Measurements from ENCODE around the gene LDHA. TPM values are rescaled to one million over a fixed set of nuclear protein-coding genes. Genes with fewer than 3 reads are reported as not detected.
A peak's percentile ranks its signal among the peaks of the same experiment; 100 is the strongest.

LDHA gene
- total and polyA plus RNA-seq, 9 of the 15 experiments (the other 6 are each of a cell fraction or from before 2014, with no cell fraction given), result 535 to 3,001 (median 926) TPM

- H3K9ac ChIP-seq (ENCODE audit: insufficient read depth in 1 of 2, low read depth in 2 of 2, low read length in 2 of 2), result no peak overlapping the region
- H3K36me3 ChIP-seq (ENCODE audit: control insufficient read depth, insufficient read depth, low read length), result peaks cover 17% of the 10 kb centered on the region; the same call in 2 of the 3 replicates
- CTCF ChIA-PET (ENCODE audit: low intra/inter-chr PET ratio), result no interaction called here
- H3K79me2 ChIP-seq (ENCODE audit: control insufficient read depth, insufficient read depth, low read length), result no peaks in the 10 kb centered on the region
- POLR2A ChIA-PET, result interaction anchor here (0.8 to 5.1 kb wide), 3 partner anchors 9 to 23 kb away, joined by 4 to 21 read pairs (median 5); partner anchors contain the start of gene LDHA
- H4K20me1 ChIP-seq (replicated peaks; ENCODE audit: control insufficient read depth, insufficient read depth, low read length), result no peaks in the 10 kb centered on the region
- intact Hi-C loops (cut with micrococcal nuclease), result no loop called here
- H3K4me2 ChIP-seq (ENCODE audit: insufficient read depth, low read length), result no peak overlapping the region
- no peak overlapping the region for H3K4me3 ChIP-seq
- DNase-seq (ENCODE audit: extremely low read depth in 1 of 4, low spot score in 3 of 4), result peak; percentile 18 to 57 (median 38)
- WGBS (ENCODE audit: insufficient coverage, low coverage, missing lambda C conversion rate), result 29% methylated on average over 2 of the region's 2 CpGs
- no peaks in the 10 kb centered on the region for H3K27me3 ChIP-seq (ENCODE audit: control insufficient read depth in 2 of 2, insufficient read depth in 2 of 2, low read length in 2 of 2)
- no peak overlapping the region; the same call in 1 of the 2 replicates for H2AFZ ChIP-seq (ENCODE audit: low read depth, low read length)
- no peaks in the 10 kb centered on the region for H3K9me1 ChIP-seq (ENCODE audit: control insufficient read depth, insufficient read depth, low read length)
- ATAC-seq, result peak; percentile 87
- in situ Hi-C loops (cut with MboI), result no loop called here
- H3K27ac ChIP-seq (ENCODE audit: extremely low read depth, low read depth, low read length), result peak overlapping the region; percentile 27; the same call in 1 of the 3 replicates
- peak; percentile 67 for FAIRE-seq
- H3K4me1 ChIP-seq (replicated peaks in 1 of 2; ENCODE audit: control insufficient read depth in 2 of 2, insufficient read depth in 2 of 2, low read length in 2 of 2), result peaks cover 0 to 7% of the 10 kb centered on the region in 2 experiments; a peak in 2 of 5 replicates
- no peaks in the 10 kb centered on the region for H3K9me3 ChIP-seq (replicated peaks; ENCODE audit: control insufficient read depth, insufficient read depth, low read depth, low read length)
- no TSS peak for BruUV-seq (replicated peaks)
- TF ChIP-seq ARID1B (IDR thresholded peaks at IDR 0.05), result peak; percentile 44; the same call in 1 of the 2 replicates
- TF ChIP-seq ZNF592 (IDR thresholded peaks at IDR 0.05), result no peak
- no peak for TF ChIP-seq ELK3 (CRISPR knock-in tag; IDR thresholded peaks at IDR 0.05)
- peak; percentile 68 for TF ChIP-seq NFE2 (IDR thresholded peaks at IDR 0.05; ENCODE audit: low read depth)
- no peak for TF ChIP-seq HMGN3 (IDR thresholded peaks at IDR 0.05; ENCODE audit: borderline replicate concordance, extremely low read depth, insufficient read length, low read depth, low read length)
- TF ChIP-seq BRD9 (IDR thresholded peaks at IDR 0.05; ENCODE audit: low read depth, partially characterized antibody), result no peak
- TF ChIP-seq ATF7 (IDR thresholded peaks at IDR 0.05), result no peak
- no peak for TF ChIP-seq POLR2AphosphoS2 (IDR thresholded peaks at IDR 0.05; ENCODE audit: low read length)
- no peak for TF ChIP-seq ZNF354B (CRISPR knock-in tag; IDR thresholded peaks at IDR 0.05)
- TF ChIP-seq JUND (IDR thresholded peaks at IDR 0.05; ENCODE audit: borderline replicate concordance, low read depth, low read length), result 0 out of 2 replicates have a peak, but pooled peaks have one; percentile 21
- peak; percentile 48; the same call in 1 of the 3 replicates for TF ChIP-seq JUND (tag; IDR thresholded peaks at IDR 0.05; ENCODE audit: borderline replicate concordance, low read depth, low read length)
- TF ChIP-seq UBTF (IDR thresholded peaks at IDR 0.05; ENCODE audit: borderline replicate concordance in 1 of 2, low read depth in 2 of 2, low read length in 2 of 2), result no peak
- TF ChIP-seq TBP (optimal IDR thresholded peaks at IDR 0.05; ENCODE audit: low read depth, low read length), result no peak
- TF ChIP-seq ZBTB12 (CRISPR knock-in tag; IDR thresholded peaks at IDR 0.05), result no peak
- peak; percentile 49; the same call in 1 of the 2 replicates for TF ChIP-seq SMARCA4 (IDR thresholded peaks at IDR 0.05)
Observed at GRCh38 chr11:18371279-18371678, 23.1 kb upstream of the LDHA start.
